WI38 (cell line): Measurements from ENCODE around the gene TIE1.

ENCODE experiments used
- H3K4me3 ChIP-seq: 2 replicates; pipeline ENCODE4 v1.5.1; 2011; ENCODE audit warnings: low read depth, mild to moderate bottlenecking, control low read depth, low read length
- TF ChIP-seq, protein P1 (sequence below): IDR thresholded peaks from 2 replicates; pipeline ENCODE4 v1.5.1; 2012; ENCODE audit warnings: low read depth, mild to moderate bottlenecking, control low read depth, low read length

TIE1 gene

DNA sequence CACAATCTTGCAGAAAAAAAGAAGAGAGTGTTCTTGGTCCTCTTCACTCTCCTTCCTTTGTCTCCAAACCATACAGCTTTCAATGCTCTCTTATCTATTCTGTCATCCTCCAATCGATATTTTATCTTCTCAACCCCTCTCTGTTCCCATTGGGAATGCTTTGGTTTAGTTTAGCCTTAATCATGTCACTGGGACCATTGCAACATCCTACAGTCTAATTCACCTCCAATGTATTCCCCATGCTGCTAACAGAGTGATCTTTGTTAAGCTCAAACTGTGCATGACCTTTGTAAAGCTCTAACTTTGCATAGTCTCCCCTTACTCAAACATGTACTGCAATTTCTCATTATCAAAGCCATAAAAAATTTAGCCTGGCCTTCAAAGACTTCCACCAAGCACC lies 39.8 kb downstream of the TIE1 start:
- no peak overlapping the region for H3K4me3 ChIP-seq
- TF ChIP-seq, protein P1, sequence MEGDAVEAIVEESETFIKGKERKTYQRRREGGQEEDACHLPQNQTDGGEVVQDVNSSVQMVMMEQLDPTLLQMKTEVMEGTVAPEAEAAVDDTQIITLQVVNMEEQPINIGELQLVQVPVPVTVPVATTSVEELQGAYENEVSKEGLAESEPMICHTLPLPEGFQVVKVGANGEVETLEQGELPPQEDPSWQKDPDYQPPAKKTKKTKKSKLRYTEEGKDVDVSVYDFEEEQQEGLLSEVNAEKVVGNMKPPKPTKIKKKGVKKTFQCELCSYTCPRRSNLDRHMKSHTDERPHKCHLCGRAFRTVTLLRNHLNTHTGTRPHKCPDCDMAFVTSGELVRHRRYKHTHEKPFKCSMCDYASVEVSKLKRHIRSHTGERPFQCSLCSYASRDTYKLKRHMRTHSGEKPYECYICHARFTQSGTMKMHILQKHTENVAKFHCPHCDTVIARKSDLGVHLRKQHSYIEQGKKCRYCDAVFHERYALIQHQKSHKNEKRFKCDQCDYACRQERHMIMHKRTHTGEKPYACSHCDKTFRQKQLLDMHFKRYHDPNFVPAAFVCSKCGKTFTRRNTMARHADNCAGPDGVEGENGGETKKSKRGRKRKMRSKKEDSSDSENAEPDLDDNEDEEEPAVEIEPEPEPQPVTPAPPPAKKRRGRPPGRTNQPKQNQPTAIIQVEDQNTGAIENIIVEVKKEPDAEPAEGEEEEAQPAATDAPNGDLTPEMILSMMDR: no peak

DNA sequence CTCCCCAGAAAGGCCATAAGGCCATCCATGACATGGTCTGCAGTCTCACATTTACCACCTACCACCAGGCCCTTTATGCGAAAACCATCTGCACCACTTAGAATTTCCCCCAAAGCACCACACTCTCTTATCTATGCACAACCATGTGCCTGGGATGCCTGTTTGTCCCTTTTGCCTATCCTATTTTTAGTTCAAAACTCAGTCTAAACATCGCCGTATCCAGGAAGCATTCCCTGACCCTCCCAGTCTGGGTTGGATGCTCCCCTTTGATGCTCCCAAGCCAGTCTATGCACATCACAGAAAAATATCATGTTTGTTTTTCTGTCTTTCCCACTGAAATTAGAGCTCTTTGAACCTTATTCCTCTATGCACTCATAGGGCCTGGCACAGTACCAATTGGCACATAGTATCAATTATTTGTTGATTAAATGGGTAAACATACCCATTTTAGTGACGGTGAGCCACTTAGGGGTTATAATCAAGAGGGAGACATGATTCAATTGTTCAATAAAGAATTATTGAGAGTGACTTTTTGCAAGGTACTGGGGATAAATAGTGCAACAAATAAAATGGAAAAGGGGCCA lies 43.6 kb downstream of the TIE1 start:
- TF ChIP-seq, protein P1: no peak
- no peak overlapping the region for H3K4me3 ChIP-seq

DNA sequence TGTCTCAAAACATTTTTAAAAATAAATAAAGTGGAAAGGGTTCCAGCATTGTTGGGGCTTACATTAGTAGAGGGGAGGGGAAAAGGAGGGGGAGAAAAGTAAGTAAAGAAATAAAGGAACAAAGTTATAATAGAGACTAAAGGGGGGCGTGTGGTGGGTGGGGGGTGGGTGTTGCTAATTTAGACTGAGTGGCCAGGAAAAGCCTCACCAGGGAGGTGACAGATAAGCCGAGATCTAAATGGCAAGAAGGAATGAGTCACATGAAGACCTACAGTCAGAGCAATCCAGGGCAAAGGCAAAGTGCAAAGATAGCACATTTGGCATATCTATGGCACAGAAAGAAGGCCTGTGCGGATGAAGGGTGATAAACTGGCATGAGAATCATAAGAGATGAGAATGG lies 44.3 kb downstream of the TIE1 start:
- TF ChIP-seq, protein P1: no peak
- no peak overlapping the region for H3K4me3 ChIP-seq

DNA sequence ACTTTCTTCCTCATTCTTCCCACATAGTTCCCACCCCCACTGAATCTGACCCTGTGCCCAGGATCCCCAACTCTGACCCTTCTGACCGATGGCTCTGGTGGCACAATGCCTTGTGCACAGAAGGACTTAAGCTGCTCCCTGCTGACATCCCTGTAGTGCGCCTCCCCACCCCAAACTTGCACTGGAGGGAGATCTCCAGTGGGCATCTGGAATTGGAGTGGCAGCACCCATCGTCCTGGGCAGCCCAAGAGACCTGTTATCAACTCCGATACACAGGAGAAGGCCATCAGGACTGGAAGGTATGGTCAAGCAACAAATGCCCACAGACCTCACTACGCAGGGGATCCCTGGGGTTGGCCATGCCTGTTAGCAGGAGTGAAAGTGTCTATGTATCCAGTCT lies 45.9 kb downstream of the TIE1 start:
- TF ChIP-seq, protein P1: no peak
- H3K4me3 ChIP-seq: no peak overlapping the region

DNA sequence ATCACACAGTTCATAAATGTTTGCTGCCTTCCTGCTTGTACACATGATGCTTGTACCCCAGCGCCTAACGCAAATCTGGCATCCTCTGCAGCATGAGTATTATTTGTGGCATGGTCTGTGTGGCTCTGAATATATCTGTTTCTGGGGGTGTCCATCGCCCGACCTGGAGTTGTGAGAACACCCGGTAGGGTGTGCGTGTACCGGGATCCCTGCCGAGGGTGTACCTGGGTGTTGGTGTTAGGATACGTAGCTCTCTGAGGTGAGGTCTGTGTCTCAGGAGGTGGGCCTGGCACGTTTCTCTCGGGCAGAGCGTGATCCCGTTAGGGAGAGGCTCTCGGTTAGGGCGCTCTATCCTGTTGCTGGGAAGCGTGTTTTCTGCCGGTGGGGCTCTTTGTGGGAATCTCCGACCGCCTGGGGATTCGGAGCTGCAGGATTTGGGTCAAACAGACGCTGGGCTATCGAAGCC lies 47.6 kb downstream of the TIE1 start:
- TF ChIP-seq, protein P1: no peak
- peak overlapping the region; percentile 43 for H3K4me3 ChIP-seq

DNA sequence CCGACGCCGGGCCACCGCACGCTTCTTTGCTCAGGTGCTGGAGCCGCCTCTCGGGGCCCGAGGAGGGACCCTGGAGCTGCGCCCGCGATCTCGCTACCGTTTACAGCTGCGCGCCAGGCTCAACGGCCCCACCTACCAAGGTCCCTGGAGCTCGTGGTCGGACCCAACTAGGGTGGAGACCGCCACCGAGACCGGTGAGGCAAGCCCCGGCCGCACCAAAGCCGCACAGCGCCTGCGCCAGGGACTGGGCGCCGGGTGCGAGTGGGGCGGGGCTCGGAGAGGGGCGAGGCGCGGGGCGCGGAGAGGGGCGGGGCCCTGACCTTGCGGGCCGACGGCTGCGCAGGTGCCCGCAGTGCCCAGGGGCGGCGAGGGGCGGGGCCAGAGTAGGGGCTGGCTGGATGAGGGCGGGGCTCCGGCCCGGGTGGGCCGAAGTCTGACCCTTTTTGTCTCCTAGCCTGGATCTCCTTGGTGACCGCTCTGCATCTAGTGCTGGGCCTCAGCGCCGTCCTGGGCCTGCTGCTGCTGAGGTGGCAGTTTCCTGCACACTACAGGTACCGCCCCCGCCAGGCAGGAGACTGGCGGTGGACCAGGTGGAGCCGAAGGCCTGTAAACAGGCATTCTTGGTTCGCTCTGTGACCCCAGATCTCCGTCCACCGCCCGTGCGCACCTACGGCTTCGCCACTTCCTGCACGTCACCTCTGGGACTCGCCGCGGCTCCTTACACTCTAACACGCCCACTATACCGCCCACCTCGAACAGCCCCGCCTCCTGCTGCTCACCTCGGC lies 48.2 kb downstream of the TIE1 start:
- TF ChIP-seq, protein P1: no peak
- peak overlapping the region; percentile 43 for H3K4me3 ChIP-seq

DNA sequence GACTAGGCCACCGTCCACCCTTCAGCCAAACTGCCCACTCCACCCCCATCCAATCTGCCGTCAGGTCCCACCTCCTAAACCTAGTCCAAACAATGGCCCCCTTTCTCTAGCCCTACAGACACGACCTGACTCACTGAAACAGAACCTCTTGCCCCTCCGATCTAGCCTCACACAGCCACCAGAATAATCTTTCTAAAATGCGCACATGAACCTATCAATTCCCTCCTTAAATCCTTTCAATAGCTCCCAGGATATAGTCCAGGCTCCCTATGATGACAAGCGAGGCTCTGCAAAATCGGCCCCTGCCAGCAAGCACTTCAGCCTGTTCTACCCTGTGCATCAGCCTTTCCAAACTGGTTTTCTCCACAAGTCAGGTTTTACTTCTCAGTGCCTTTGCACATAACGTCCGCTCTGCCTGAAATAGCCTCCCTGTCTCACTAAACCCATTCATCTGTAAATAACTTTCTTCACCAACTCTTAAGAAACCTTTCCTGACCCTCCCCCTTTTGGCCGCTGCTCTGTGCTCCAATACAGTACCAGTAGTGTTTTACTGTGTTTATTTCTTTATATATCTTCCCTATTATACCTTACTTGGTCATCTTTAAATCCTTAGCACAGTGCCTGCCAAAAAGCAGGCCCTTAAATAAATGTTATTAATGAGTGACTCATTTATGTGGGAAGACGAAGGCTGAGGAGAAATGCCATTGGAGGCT lies 49.0 kb downstream of the TIE1 start:
- peak overlapping the region; percentile 43 for H3K4me3 ChIP-seq
- TF ChIP-seq, protein P1: no peak
